CD8-positive, alpha-beta memory T cell (primary cell): ENCODE results near the gene ARID5B. TPM values are rescaled to one million over a fixed set of nuclear protein-coding genes. Genes with fewer than 3 reads are reported as not detected.
A peak's percentile ranks its signal among the peaks of the same experiment; 100 is the strongest.

Experiments
- CTCF ChIA-PET: fragments of 350-600 bp; sonication (Branson Sonifier 250); formaldehyde crosslinking; loops from one replicate; lab custom pipeline; 2021; ENCODE audit warnings: antibody characterized with exemption; lab: Charles Lee
- POLR2A ChIA-PET: fragments of 350-600 bp; sonication (Branson Sonifier 250); formaldehyde crosslinking; loops from one replicate; lab custom pipeline; 2021; ENCODE audit warnings: antibody characterized with exemption; lab: Charles Lee
- DNase-seq, 5 donors: peaks; one replicate each; pipeline versions ENCODE4 v3.0.0 to v3.0.0-alpha.2; 2020 to 2022; ENCODE audit warnings: mixed read lengths in 1 of 5
- H3K27ac ChIP-seq: one replicate; pipeline ENCODE4 v1.7.0; 2013; ENCODE audit warnings: low read depth, mild to moderate bottlenecking, low read length, moderate library complexity
- H3K27me3 ChIP-seq: 2 replicates; pipeline ENCODE4 v1.7.0; 2013; ENCODE audit warnings: low read length, mild to moderate bottlenecking; ENCODE audit not compliant: insufficient read depth, poor library complexity, severe bottlenecking
- H3K36me3 ChIP-seq: 2 replicates; pipeline ENCODE4 v1.7.0; 2013; ENCODE audit warnings: mild to moderate bottlenecking, low read length, moderate library complexity; ENCODE audit not compliant: insufficient read depth
- H3K4me1 ChIP-seq: 2 replicates; pipeline ENCODE4 v1.7.0; 2013; ENCODE audit warnings: mild to moderate bottlenecking, low read length, moderate library complexity; ENCODE audit not compliant: insufficient read depth
- H3K4me3 ChIP-seq: 2 replicates; pipeline ENCODE4 v1.7.0; 2013; ENCODE audit warnings: mild to moderate bottlenecking, low read length
- H3K9me3 ChIP-seq: 2 replicates; pipeline ENCODE4 v1.7.0; 2013; ENCODE audit warnings: mild to moderate bottlenecking, low read length
- H3K27ac Mint-ChIP-seq, 8 donors: one replicate each; pipeline ENCODE4 v1.8.0; 2020 to 2021; ENCODE audit warnings: mixed read lengths in 8 of 8, mild to moderate bottlenecking in 6 of 8, inconsistent platforms in 3 of 8, moderate library complexity in 3 of 8
- H3K27me3 Mint-ChIP-seq, 2 donors: one replicate each; pipeline ENCODE4 v1.8.0; 2020 to 2021; ENCODE audit warnings: mixed read lengths in 2 of 2, mild to moderate bottlenecking in 1 of 2, moderate library complexity in 1 of 2
- H3K36me3 Mint-ChIP-seq, 3 donors: one replicate each; pipeline ENCODE4 v1.8.0; 2020 to 2021; ENCODE audit warnings: mixed read lengths in 3 of 3, inconsistent platforms in 1 of 3, mild to moderate bottlenecking in 1 of 3
- H3K4me1 Mint-ChIP-seq, 3 donors: one replicate each; pipeline ENCODE4 v1.8.0; 2020 to 2021; ENCODE audit warnings: mixed read lengths in 3 of 3, inconsistent platforms in 1 of 3, mild to moderate bottlenecking in 1 of 3
- H3K4me3 Mint-ChIP-seq, 7 donors: one replicate each; pipeline ENCODE4 v1.8.0; 2020 to 2021; ENCODE audit warnings: mixed read lengths in 7 of 7, mild to moderate bottlenecking in 6 of 7, moderate library complexity in 4 of 7, inconsistent platforms in 2 of 7
- H3K9me3 Mint-ChIP-seq, 5 donors: one replicate each; pipeline ENCODE4 v1.8.0; 2020 to 2022; ENCODE audit warnings: mixed read lengths in 5 of 5, mild to moderate bottlenecking in 3 of 5, moderate library complexity in 2 of 5, inconsistent platforms in 1 of 5
- polyA plus RNA-seq: library from polyadenylated mRNA; unstranded; fragments of 300-500 nt; fragmentation: Illumina TruSeq; gene quantifications from one replicate; pipeline ENCODE4 v1.2.3, GENCODE V29; 2021
- total RNA-seq, 2 experiments: library from RNA; stranded (reverse); gene quantifications; one replicate each; pipeline ENCODE4 v1.2.3, GENCODE V29; 2021

ARID5B gene
- total and polyA plus RNA-seq, 3 experiments from 2014 or later, result 37.1 to 48.7 (median 38.4) TPM

DNA sequence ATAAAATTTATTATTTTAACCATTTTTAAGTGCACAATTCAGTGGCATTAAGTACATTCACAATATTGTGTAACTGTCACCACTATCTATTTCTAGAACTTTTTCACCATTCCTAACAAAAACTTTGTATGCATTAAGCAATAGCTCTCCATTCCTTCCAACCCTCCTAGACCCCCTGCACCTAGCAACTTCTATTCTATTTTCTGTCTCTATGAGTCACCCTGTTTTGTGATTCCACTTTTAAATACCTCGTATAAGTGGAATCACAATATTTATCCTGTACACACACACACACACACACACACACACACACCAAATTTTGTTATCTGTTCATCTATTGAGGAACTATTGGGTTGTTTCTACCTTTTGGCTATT lies 89.2 kb downstream of the ARID5B start:
- peak overlapping the region in 4 of 8 donors; percentile 7 to 95 (median 75) for H3K27ac Mint-ChIP-seq
- peaks cover 56% of the 10 kb centered on the region for H3K4me1 ChIP-seq
- H3K4me3 ChIP-seq, result no peak overlapping the region
- H3K36me3 ChIP-seq, result no peaks in the 10 kb centered on the region
- no peak overlapping the region for H3K4me3 Mint-ChIP-seq
- H3K27me3 Mint-ChIP-seq, result no peaks in the 10 kb centered on the region
- H3K4me1 Mint-ChIP-seq, result peaks cover 58 to 89% (median 84%) of the 10 kb centered on the region in 3 donors
- H3K36me3 Mint-ChIP-seq, result peaks cover 0 to 13% (median 3%) of the 10 kb centered on the region in 3 donors
- no peak for DNase-seq
- H3K9me3 Mint-ChIP-seq, result no peaks in the 10 kb centered on the region
- no peaks in the 10 kb centered on the region for H3K9me3 ChIP-seq
- H3K27ac ChIP-seq, result no peak overlapping the region
- no peaks in the 10 kb centered on the region for H3K27me3 ChIP-seq
- ChIA-PET POLR2A (no interaction called here), CTCF (no interaction called here)

- Histone ChIP-seq H3K27ac (no peak overlapping the region), H3K4me3 (no peak overlapping the region)
These were observed 89.7 kb downstream of the ARID5B start for GRCh38 chr10:61991166-61991565.

DNA sequence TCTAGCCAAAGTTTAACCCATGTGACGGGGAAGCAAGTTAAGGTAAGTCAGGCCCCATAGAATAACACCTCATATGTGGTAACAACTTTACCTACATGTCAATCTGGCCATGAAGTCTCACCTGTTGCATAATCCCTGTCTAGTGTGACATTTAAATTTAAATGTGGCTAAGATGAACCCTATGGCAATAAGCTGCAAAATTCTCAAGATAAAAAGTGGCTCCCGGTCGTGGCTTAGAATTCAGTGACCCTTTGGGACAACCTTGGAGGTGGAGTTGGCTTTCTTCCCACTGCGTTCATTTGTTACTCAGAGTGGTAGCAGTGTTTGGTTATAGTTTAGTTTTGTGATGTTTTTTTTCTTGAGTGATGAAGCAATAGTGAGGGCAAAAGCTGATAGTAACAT lies 90.6 kb downstream of the ARID5B start:
- H3K27ac ChIP-seq, result no peak overlapping the region
- H3K9me3 Mint-ChIP-seq, result no peaks in the 10 kb centered on the region
- peaks cover 0 to 13% (median 5%) of the 10 kb centered on the region in 3 donors for H3K36me3 Mint-ChIP-seq
- H3K27ac Mint-ChIP-seq, result peak overlapping the region; percentile 79 to 96 (median 90)
- H3K4me1 ChIP-seq, result peaks cover 47% of the 10 kb centered on the region
- peak in 1 of 5 donors; percentile 6 for DNase-seq
- no peak overlapping the region for H3K4me3 ChIP-seq
- H3K36me3 ChIP-seq, result no peaks in the 10 kb centered on the region
- POLR2A ChIA-PET, result interaction anchor here (0.6 to 2.7 kb wide), 3 partner anchors 57 to 91 kb away, joined by 4 to 16 read pairs (median 8); partner anchors contain the start of gene ARID5B
- H3K4me3 Mint-ChIP-seq, result peak overlapping the region; percentile 12 to 79 (median 62)
- H3K4me1 Mint-ChIP-seq, result peaks cover 52 to 84% (median 78%) of the 10 kb centered on the region in 3 donors
- peaks cover 0 to 1% of the 10 kb centered on the region in 2 donors for H3K27me3 Mint-ChIP-seq
- H3K27me3 ChIP-seq, result no peaks in the 10 kb centered on the region
- CTCF ChIA-PET, result interaction anchor here (0.9 to 2.4 kb wide), 9 partner anchors 10 to 253 kb away, joined by 3 to 8 read pairs (median 3); partner anchors contain the start of gene ARID5B
- H3K9me3 ChIP-seq, result no peaks in the 10 kb centered on the region

More at GRCh38 chr10:61991166-61991565, 89.7 kb downstream of the ARID5B start:
- peak overlapping the region in 6 of 8 donors; percentile 40 to 95 (median 80) for H3K27ac Mint-ChIP-seq
- no peaks in the 10 kb centered on the region for H3K36me3 ChIP-seq
- ChIA-PET CTCF (no interaction called here), POLR2A (interaction anchor here (0.6 to 1.8 kb wide), 2 partner anchors 58 to 91 kb away, joined by 4 to 8 read pairs; partner anchors contain the start of gene ARID5B)
- H3K36me3 Mint-ChIP-seq, result peaks cover 0 to 12% (median 3%) of the 10 kb centered on the region in 3 donors
- peak overlapping the region in 2 of 7 donors; percentile 11 to 45 for H3K4me3 Mint-ChIP-seq
- H3K27me3 Mint-ChIP-seq, result no peaks in the 10 kb centered on the region
- peaks cover 58 to 86% (median 85%) of the 10 kb centered on the region in 3 donors for H3K4me1 Mint-ChIP-seq
- no peaks in the 10 kb centered on the region for H3K9me3 Mint-ChIP-seq
- DNase-seq, result no peak
- peaks cover 55% of the 10 kb centered on the region for H3K4me1 ChIP-seq
- no peaks in the 10 kb centered on the region for H3K27me3 ChIP-seq
- no peaks in the 10 kb centered on the region for H3K9me3 ChIP-seq

GRCh38 chr10:61992671-61993668 lies 91.5 kb downstream of the ARID5B start:
- H3K27ac ChIP-seq, result peak overlapping the region; percentile 51
- Mint-ChIP-seq H3K4me1 (peaks cover 44 to 82% (median 77%) of the 10 kb centered on the region in 3 donors), H3K4me3 (peak overlapping the region; percentile 5 to 79 (median 62)), H3K27ac (peak overlapping the region; percentile 79 to 96 (median 90)), H3K9me3 (no peaks in the 10 kb centered on the region), H3K36me3 (peaks cover 0 to 19% (median 7%) of the 10 kb centered on the region in 3 donors), H3K27me3 (peaks cover 0 to 1% of the 10 kb centered on the region in 2 donors)
- DNase-seq, result peak; percentile 25 to 76 (median 39)
- peak overlapping the region; percentile 33 for H3K4me3 ChIP-seq
- no peaks in the 10 kb centered on the region for H3K27me3 ChIP-seq
- ChIA-PET POLR2A (interaction anchor here (0.6 to 2.7 kb wide), 5 partner anchors 20 to 95 kb away, joined by 3 to 16 read pairs (median 5); partner anchors contain the start of gene ARID5B), CTCF (interaction anchor here (0.9 to 2.4 kb wide), 13 partner anchors 9 to 252 kb away, joined by 3 to 8 read pairs (median 3); partner anchors contain the start of gene ARID5B)
- H3K4me1 ChIP-seq, result peaks cover 38% of the 10 kb centered on the region
- no peaks in the 10 kb centered on the region for H3K36me3 ChIP-seq
- no peaks in the 10 kb centered on the region for H3K9me3 ChIP-seq

- peaks cover 0 to 1% of the 10 kb centered on the region in 2 donors for H3K27me3 Mint-ChIP-seq
- ChIA-PET POLR2A (interaction anchor here (1.1 to 2.7 kb wide), 3 partner anchors 21 to 91 kb away, joined by 3 to 16 read pairs (median 5); no protein-coding TSS in a partner anchor), CTCF (interaction anchor here (1.1 to 2.4 kb wide), 6 partner anchors 32 to 251 kb away, joined by 3 to 8 read pairs (median 4); partner anchors contain the start of gene ARID5B)
- peak overlapping the region; percentile 9 to 79 (median 62) for H3K4me3 Mint-ChIP-seq
- no peaks in the 10 kb centered on the region for H3K9me3 Mint-ChIP-seq
- Histone ChIP-seq H3K27ac (no peak overlapping the region), H3K4me1 (peaks cover 38% of the 10 kb centered on the region), H3K9me3 (no peaks in the 10 kb centered on the region), H3K36me3 (no peaks in the 10 kb centered on the region), H3K4me3 (no peak overlapping the region), H3K27me3 (no peaks in the 10 kb centered on the region)
- peaks cover 5 to 27% (median 7%) of the 10 kb centered on the region in 3 donors for H3K36me3 Mint-ChIP-seq
- H3K27ac Mint-ChIP-seq, result peak overlapping the region; percentile 43 to 95 (median 76)
- DNase-seq, result peak in 1 of 5 donors; percentile 33
- H3K4me1 Mint-ChIP-seq, result peaks cover 43 to 81% (median 79%) of the 10 kb centered on the region in 3 donors
These were observed 92.4 kb downstream of the ARID5B start for GRCh38 chr10:61993711-61994401.

DNA sequence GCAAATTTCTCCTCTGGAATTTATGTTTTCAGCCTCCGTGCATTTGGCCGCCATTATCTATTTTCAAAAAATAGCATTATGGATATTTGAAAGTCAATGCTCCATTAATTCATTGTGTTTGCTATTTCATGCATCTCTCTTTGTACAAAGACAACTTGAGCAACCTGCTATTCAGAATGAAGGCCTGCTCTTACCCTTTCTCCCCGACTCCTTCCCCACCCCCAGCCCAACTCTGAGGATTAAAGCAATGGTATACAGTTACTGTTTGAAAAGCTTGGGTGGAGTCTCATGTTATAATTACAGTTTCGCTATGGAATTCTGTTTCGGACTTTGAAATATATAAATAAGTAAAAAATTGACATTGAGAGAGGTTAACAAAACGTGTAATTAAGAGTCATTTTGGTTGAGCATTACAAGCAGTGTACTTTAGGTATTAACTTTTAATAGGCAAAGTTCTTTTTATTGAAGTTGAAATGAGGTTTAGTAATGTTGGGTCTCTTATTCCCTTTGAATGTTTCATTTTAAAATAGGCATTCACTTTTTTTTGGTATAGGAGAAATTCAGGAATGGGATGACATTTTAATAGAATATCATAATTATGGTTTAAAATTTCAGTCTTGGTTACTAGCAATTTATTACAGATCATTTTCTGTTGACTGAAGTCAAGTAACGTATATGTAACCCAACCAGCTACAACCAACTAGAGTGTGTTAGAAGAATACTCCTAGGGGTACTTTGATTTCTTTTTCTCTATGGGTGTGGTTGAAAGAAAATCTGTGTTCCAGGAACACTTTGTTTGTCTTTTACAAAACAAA lies 93.1 kb downstream of the ARID5B start:
- H3K9me3 Mint-ChIP-seq, result no peaks in the 10 kb centered on the region

DNA sequence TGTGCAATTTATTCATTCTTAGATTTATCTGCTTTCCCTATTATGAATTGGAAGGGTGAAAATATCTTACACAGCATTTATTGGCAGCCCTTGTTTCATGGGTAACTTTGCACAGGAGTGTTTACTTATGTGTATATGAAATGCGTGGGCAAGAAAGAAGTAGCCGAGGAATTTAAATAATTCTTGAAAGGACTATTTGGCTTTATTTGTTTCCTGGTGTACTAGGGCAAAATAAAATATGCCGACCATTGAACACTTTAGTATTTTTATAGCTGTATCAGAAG lies 93.7 kb downstream of the ARID5B start:
- Histone ChIP-seq H3K9me3 (no peaks in the 10 kb centered on the region), H3K36me3 (no peaks in the 10 kb centered on the region), H3K27ac (no peak overlapping the region), H3K27me3 (no peaks in the 10 kb centered on the region), H3K4me3 (no peak overlapping the region), H3K4me1 (peaks cover 38% of the 10 kb centered on the region)
- ChIA-PET POLR2A (no interaction called here), CTCF (no interaction called here)
- Mint-ChIP-seq H3K27ac (peak overlapping the region in 3 of 8 donors; percentile 21 to 67 (median 37)), H3K9me3 (no peaks in the 10 kb centered on the region), H3K4me1 (peaks cover 47 to 82% (median 82%) of the 10 kb centered on the region in 3 donors), H3K36me3 (peaks cover 11 to 34% (median 16%) of the 10 kb centered on the region in 3 donors), H3K27me3 (peaks cover 0 to 1% of the 10 kb centered on the region in 2 donors), H3K4me3 (no peak overlapping the region)
- no peak for DNase-seq

More for the DNA sequence above, 93.1 kb downstream of the ARID5B start:
- Histone ChIP-seq H3K4me1 (peaks cover 38% of the 10 kb centered on the region), H3K9me3 (no peaks in the 10 kb centered on the region), H3K4me3 (no peak overlapping the region), H3K27ac (no peak overlapping the region), H3K27me3 (no peaks in the 10 kb centered on the region), H3K36me3 (no peaks in the 10 kb centered on the region)
- CTCF ChIA-PET, result no interaction called here
- H3K4me3 Mint-ChIP-seq, result peak overlapping the region in 5 of 7 donors; percentile 2 to 71 (median 61)
- H3K4me1 Mint-ChIP-seq, result peaks cover 45 to 83% (median 82%) of the 10 kb centered on the region in 3 donors
- H3K27me3 Mint-ChIP-seq, result peaks cover 0 to 1% of the 10 kb centered on the region in 2 donors
- DNase-seq, result no peak
- H3K36me3 Mint-ChIP-seq, result peaks cover 8 to 33% (median 10%) of the 10 kb centered on the region in 3 donors
- peak overlapping the region in 7 of 8 donors; percentile 26 to 95 (median 81) for H3K27ac Mint-ChIP-seq
- POLR2A ChIA-PET, result interaction anchor here (2.7 kb wide), 1 partner anchor 92 kb away, joined by 16 read pairs; no protein-coding TSS in a partner anchor
